Tongue (tissue), 2 donors: ENCODE data around the gene BTG1. TPM values are rescaled to one million over a fixed set of nuclear protein-coding genes. Genes with fewer than 3 reads are reported as not detected.

Experiments
- DNase-seq: peaks from one replicate; pipeline ENCODE4 v3.0.0-alpha.2; 2015
- total RNA-seq: library from RNA; depleted of rRNA; stranded (reverse); fragments of >200 nt; gene quantifications from one replicate; pipeline ENCODE4 v1.2.3, GENCODE V29; 2014

BTG1 gene, protein sequence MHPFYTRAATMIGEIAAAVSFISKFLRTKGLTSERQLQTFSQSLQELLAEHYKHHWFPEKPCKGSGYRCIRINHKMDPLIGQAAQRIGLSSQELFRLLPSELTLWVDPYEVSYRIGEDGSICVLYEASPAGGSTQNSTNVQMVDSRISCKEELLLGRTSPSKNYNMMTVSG
- total RNA-seq: 31.6 TPM

DNA sequence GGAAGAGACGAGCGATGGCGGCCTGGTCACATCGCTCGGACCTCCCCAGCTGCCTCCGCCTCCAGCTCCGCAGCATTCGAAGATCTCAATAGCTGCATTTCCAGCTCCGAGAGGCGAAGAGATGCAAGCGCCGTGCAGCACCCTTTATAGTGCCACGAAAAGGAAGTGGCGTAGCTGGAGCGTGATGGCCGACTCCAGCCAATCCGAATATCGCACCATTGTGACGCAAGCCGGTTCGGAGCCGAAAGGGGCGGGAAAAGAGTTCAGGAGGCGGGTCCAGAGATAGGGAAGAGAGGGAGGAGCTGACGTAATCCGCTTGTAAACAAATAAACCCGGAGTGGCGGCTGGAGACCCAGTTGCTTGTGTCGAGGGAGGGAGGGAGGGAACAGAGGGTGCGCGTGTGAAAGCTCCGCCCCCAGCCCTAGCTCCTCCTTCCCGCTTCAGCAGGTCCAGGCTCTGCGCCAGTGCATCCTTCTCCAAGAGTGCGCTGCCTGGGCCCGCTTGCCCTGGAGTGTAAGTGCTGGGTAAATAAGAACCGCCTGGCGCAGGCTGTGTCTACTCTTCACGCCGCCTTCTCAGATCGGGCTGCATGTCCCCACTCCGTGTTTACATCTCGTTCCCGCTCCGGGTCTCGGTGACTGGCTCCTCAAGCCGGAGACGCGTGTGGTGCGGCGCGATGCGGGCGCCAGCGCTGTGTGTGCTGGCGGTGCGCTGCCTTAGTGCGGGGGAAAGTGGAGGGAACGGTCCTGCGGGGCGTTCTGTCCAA is at the start of gene BTG1:
Gene BTG1 (minus strand): TSS at position 116 of the 766 bp plus-strand sequence. CDS start 311 bp downstream, outside the sequence.
- peak; percentile 100 for DNase-seq

DNA sequence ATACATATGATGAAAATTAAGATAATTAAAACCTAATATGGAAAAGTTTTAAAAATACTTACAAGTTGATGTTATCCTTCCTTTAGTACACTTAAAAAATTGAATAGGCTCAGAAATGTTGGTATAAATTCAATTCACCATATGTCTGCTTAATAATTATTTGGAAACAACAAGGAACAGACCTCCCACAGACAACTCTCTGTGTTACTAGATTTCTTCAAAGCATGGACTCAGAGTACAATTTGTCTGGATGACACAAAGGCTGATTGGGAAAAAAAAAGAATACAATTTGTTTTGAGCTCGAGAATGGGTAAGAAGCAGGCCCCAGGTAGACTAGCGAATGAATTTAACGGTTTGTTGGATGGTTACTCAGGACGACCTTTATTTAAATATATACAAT is 48.9 kb upstream of the BTG1 start:
- DNase-seq: no peak

DNA sequence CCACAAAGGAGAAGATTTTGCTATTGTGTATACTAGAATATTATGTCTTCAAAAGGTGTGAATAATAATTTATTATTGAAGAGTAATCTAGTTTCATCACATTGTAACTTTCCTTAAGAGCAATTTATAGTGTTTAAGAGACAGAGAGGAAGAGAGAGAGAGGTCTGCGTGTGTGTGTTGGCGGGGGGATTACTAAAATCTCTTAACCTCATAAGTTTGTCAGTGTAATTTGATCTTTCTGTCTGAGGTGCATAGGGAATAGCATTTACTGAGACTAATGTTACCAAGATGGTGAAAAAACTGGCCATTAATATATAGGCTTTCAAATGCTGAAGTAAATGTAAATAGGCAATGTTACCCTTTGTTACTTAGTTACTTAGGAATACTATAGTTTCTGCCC is 48.2 kb upstream of the BTG1 start:
- peak; percentile 32 for DNase-seq

DNA sequence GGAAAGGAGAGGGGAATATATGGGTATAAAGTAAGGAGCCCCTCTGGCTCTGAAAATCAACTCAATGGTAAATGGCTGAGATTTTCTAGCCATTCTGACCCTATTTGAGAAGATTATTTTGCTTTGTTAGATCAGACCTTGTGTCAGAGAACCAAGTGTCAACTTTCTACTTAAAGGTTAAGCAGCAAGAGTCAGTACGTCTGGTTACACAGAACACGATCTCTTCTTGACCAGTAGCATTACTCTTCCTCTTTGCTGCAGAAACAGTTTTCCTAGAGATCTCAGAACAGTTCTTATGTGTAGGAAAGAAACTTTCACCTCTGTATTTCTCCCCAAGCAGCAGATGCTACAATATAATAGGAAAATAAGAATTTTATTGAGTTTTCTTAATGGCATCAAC is 47.4 kb upstream of the BTG1 start:
- no peak for DNase-seq

DNA sequence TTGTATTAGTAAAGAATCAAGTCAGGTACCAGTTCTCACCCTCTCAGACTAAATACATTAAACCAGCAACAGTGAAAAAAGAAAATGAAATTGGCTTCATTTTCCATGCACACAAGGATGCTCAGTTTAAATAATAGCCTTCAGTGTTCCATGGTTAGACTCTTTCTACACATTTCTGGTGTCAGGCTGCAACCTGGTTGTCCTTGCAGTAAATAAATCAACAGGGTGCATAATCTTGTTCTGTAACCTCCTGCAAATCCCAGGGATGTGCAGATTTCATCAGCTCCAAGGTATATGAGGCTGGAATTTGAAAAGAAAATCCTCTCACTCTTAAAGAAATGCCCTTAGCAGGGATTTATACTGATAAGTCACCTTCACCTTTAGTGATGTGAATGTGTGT is 46.7 kb upstream of the BTG1 start:
- no peak for DNase-seq

DNA sequence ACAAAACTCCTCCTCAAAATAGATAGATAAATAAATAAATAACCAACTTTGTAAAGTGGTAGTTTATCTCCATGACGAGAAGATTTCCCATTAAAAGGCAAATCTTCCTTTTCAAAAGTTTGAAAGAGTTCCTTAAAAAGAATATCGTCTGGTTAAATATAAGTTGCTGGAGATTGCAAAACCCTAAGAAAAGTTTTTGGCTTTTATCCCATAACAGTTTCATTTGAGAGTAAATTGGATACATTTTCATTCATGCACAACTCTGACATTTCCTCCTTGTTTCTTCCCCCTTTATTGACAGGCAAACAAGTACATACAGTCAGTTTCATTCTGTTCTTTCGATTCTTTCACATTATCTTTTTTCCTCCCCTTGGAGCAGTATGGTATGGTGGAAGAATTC is 45.4 kb upstream of the BTG1 start:
- no peak for DNase-seq

DNA sequence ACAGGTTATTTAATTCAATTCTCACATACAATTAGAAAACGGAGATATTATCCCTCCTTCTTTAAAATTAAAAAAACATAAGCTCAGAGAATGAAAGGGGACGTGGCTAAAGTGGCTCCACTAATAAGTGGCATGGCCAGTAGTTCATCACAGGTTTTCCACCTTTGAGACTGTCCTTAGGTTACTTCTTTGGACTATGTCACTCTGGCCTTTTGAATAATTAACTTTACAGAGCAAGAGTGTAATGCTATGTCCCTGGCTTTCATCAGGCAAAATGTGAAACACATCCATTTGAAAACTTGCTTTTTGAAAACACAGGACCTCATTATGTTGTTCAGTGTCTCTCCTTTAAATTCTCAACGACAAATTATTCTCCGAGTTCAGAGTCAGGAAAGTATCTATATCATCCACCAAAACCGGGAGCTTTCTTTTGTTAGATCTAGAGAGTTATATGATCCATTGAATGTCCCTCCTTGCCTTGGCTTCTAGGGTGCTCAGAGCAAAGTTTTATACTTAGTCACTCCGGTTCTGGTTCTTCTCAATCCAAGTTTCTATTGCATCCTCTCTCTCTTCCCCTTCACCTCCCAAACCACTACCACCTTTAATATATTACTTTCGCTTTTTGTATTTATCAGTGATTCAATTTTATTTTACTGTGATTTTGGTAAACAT is 43.0 kb upstream of the BTG1 start:
- no peak for DNase-seq

DNA sequence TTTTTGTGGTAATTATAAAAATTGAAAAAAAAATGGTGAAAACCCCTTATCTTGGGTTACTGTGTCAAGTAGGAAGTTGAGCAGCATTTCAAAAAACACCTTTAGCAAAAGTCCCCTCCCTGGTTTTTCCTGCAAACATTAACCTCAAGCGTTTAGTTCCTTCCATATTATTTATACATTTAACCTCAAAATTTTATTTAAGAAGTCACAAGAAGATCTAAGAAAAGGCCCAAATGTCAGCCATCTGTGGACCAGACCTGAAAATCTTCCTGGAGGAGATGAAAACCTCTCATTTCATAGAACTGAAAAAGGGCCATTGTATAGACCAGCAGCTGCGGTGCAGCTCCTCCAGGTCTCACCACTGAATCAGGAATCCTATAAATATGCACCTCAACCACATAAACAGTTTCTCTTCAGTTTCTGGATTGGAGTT is 40.4 kb upstream of the BTG1 start:
- DNase-seq: no peak

DNA sequence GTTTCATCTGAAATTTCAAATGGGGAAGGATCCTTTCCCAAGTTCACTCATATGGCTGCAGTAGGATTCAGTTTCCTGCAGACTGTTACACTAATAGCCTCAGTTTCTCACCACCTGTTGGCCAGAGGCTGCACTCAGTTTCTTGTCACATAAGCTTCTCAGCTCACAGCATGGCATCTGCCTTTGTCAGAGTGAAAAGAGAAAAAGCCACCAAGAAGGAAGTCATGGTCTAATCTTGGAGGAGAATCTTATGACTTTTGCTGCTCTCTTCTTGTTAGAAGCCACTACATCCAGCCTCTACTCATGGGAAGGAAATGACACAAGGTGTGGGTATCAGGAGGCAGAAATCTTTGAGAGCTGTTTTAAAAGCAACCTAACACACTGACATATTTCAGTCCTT is 39.4 kb upstream of the BTG1 start:
- no peak for DNase-seq

DNA sequence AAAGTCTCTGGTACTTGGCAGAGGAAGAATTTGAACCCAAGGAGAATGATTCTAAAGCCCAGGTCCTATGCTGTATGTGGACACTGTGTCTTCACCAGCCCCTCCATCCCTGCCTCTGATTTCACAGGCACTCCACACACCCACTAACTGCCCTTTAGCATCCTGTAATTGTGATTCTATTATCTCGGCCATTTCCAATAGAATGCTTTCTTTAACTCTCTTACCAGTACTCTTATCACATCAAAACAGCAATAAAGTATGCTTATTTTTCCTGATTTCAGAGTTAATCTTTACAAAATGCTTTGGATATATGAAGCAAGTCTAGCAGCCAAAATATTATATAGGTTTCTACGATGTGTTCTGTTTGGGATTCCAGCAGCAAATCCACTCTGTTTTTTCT is 37.9 kb upstream of the BTG1 start:
- DNase-seq: no peak

DNA sequence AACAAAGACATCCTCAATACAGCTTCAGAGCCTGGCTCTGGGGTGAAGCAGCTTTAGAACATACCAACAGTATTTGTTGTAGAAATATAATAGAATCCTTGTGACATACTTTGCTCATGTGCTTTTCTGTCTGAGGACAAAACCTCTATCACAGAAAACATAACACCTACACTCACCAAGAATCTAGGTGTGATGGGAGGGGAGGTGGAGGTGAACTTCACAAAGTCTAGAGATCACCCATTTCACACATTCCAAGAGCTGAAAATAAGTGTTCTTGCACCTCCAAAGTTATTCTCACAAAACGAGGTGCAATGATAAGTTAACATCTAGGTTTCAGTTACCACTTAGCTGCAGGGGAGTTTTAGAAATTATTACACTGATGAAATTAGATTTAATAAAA is 32.7 kb upstream of the BTG1 start:
- no peak for DNase-seq

DNA sequence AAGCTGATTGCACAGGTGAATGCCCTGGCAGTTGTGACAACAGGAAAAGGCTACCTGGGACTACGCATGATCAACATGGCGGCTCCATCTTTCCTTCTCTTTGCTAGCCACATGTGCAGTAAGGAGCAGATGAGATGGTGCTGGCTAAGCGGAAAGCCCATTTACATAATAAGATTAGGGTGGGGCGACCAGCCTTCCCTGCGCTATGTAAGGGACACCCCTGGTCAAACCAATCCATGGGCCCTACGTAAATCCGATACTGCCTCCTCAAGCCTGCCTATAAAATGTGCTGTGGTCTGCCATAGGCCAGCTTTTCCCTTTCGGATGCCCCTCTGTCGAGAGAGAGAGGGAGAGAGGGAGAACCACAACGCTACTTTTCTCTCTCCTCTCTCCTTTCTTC is 31.0 kb upstream of the BTG1 start:
- no peak for DNase-seq

DNA sequence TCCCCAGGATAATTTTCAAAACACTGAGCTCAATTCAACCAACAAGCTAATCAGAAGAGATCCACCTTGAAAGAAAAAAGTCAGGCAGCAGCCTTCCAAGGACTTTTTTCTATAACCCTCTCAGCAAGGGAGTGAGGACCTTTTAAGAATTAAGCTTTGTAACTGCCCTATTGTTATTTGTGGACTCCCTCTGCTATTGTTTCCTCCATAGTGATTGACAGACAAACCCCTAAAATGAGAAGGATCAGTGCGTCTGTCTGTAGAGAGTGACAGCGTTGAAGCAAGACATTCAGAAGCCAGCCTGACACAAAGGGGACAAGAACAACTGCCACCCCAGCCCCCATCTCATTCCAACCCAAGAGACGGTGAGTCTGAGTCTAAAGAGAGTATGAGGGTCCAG is 30.3 kb upstream of the BTG1 start:
- DNase-seq: no peak

DNA sequence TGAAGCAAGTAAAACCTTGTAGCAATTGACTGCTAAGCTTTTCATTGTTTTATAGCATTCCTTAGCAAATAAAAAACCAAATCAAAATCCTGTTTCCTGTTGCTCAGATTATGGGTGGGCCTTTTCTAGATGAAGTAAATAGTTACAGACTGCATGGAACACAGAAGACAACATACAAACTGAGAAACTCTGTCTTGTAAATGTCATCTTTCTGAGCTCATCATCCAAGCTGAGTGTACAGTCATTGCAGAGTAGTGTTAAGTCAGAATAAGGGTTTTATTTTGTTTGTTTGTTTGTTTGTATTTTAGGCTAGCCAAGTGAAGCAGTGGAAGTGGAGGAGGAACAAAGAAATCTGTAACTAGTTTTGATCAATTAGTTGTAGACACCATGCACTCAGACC is 24.4 kb upstream of the BTG1 start:
- no peak for DNase-seq

DNA sequence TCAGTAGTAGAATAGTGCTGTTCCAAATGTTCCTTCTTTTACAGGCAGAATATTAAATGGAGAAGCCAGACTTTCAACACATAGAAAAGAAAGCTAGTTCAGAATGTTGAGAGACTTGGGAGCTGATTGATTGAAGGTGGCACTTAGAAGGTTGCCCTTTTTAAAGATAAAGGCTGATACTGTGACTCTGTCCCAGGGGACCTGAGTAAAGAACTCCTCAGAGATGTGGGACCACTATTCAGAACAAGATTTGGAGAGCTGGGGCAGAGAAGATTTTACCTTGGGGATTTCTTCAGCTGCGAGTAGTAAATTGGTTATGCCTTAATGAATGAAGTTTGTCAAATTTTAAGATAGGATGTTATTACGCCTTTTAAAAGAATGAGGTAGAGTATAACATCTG is 21.4 kb upstream of the BTG1 start:
- no peak for DNase-seq

DNA sequence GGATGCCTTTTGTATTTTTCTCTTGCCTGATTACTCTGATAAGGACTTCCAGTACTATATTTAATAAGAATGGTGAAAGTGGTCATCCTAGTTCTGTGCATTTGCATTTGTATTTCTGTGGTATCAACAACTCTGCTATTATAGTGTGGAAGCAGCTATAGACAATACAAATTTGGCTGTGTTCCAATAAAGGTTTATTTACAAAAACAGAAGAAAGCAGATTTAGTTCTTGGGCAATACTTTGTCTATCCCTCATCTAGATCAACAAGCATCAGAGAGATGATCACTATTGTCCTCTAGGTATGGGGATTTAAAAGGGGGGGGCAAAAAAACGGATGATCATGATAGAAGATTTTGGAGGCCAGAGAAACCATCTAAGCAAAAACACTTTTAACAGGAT is 19.1 kb upstream of the BTG1 start:
- DNase-seq: no peak

DNA sequence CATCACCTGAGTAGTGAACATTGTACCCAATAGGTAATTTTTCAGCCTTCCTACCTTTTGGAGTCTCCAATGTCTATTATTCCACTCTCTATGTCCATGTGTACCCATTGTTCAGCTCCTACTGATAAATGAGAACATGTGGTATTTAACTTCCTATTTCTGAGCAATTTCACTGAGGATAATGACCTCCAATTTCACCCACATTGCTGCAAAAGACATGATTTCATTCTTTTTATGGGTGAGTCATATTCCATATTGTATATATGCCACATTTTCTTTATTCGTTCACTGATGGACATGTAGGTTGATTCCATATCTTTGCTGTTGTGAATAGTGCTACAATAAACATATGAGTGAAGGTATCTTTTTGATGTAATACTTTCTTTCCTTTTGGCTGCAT is 16.4 kb upstream of the BTG1 start:
- no peak for DNase-seq

DNA sequence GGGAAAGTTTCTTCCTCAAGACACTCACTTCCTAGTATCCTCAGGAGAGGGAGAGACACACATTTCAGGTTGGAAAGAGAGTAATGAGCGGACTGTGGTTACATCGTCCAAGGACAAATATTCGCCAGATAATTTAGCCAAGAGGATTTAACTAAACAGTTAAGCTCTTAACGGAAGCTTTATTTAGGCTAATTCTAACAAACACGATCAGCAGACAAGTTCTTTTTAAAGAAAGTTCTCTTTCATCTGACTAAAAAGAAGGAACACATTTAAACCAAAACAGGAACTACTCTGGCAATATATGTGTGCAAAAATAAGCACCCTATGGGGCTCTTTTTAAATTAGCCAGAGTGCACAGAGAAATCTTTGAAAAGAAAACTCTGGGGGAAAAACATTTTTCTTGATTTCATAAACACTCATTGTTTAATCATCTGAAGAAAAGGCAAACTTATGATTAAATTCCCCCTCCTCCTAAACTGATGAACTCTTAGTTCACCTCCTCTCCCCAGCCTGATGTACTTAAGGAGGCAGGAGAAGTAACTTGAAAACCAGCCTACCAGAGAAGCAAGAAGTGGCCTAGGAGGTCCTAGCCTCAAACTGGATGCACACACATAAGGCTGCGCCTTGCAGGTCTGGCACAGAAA is 13.3 kb upstream of the BTG1 start:
- no peak for DNase-seq

DNA sequence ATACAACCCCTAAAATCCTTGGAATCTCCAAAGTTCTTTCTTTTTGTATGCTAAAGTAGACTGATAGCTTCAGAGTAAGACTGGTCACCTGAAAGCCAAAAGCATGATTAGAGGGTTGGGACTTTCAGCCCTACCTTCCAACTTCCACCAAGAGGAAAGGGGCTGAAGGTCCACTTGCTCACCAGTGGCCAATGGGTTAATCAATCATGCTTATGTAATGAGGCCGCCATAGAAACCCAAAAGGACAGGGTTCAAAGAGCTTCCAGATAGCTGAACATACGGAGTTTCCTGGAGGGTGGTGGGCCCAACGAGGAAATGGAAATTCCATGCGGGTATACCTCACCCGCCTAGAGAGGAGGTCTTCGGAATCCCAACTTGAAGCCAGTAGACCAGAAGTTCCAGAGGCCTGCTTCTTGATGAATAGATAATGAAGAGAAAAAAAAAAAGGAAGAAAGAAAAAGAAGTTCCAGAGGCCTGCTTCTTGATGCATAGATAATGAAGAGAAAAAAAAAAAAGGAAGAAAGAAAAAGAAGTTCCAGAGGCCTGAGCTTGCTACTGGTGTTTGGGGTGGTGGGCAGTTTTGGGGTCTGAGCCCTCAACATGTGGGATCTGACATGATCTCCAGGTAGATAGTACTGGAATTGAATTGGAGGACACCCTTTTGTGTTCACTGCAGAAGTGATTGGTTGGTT is 11.2 kb upstream of the BTG1 start:
- no peak for DNase-seq

DNA sequence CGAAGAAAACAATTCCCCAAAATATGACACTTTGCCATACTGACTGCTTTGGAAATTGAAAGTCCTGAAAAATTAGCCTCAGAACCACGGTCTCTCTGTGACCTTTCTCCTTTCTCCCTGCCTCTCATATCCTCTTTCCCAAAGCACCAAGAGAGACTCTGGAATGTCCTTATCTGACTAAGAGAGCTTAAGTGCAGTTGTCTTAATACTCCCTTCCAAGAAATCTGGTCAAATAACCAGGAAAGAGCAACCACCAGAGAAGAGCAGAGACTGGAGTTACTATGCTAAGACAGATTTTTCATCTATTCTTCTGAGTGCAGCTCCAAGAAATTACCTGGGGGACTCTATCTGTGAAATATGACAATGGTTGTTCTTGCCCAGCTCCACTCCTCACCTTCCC is 10.5 kb upstream of the BTG1 start:
- no peak for DNase-seq

DNA sequence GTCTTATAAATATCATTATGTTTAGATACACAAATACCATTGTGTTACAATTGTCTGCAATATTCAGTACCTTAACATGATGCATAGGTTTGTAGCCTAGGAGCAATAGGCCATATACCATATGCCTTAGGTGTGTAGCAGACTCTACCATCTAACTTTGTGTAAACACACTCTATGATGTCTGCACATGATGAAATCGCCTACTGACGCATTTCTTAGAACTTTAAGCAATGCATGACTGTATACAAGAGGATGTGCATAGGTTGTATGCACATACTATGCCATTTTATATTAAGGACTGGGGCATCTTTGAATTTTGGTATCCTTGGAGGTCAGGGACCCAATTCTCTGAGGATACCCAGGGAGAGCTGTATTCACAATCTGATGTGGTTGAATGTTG is 10.1 kb upstream of the BTG1 start:
- DNase-seq: no peak

DNA sequence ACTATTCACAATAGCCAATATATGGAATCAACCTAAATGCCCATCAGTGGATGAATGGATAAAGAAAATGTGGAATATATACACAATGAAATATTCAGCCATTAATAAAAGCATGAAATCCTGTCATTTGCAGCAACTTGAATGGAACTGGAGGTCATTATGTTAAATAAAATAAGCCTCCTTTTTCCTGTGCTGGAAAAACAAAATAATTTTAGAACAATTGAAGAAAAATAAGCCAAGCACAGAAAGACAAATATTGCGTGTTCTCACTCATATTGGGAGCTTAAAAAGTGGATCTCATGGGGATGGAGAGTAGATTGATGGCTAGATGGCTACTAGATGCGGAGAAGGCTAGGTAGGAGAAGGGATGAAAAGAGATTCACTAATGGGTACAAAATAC is 6.3 kb upstream of the BTG1 start:
- no peak for DNase-seq

DNA sequence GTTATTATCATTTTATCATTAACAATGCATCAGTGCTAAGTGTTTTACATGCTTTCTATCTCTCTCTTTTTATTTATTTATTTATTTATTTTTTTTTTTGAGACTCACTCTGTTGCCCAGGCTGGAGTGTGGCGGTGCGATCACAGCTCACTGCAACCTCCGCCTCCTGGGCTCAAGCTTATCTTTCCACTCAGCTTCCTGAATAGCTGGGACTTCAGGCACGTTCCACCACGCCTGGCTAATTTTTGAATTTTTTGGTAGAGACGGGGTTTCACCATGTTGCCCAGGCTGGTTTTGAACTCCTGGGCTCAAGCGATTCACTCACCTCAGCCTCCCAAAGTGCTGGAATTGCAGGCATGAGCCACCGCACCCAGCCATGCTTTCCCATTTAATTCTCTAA is 3.9 kb upstream of the BTG1 start:
- no peak for DNase-seq
